GM10266 (cell line): ENCODE measurements around the gene PDE1A.

Source experiments
- DNase-seq: peaks from one replicate; pipeline ENCODE4 v3.0.0; 2012; ENCODE audit errors: extremely low spot score
- CTCF ChIP-seq: IDR thresholded peaks from 2 replicates; pipeline ENCODE4 v1.5.1; 2012; ENCODE audit warnings: mild to moderate bottlenecking, low read depth; ENCODE audit not compliant: control insufficient read depth, insufficient read depth; ENCODE audit errors: missing control alignments

PDE1A gene

GRCh38 chr2:182181381-182181780, 245.5 kb downstream of the PDE1A start:
- DNase-seq = no peak
- TF ChIP-seq CTCF = no peak

- TF ChIP-seq CTCF = no peak
- no peak for DNase-seq
Observed at GRCh38 chr2:182179176-182179575, 247.7 kb downstream of the PDE1A start.

- DNase-seq = no peak
- no peak for TF ChIP-seq CTCF
Observed at GRCh38 chr2:182173944-182174622, 252.8 kb downstream of the PDE1A start.

- TF ChIP-seq CTCF = no peak
- no peak for DNase-seq
Observed at GRCh38 chr2:182170341-182170740, 256.5 kb downstream of the PDE1A start.

GRCh38 chr2:182167882-182168281, 259.0 kb downstream of the PDE1A start:
- no peak for TF ChIP-seq CTCF

GRCh38 chr2:182166841-182167240, 260.0 kb downstream of the PDE1A start:
- no peak for TF ChIP-seq CTCF
- DNase-seq = no peak

More at GRCh38 chr2:182167882-182168281, 259.0 kb downstream of the PDE1A start:
- DNase-seq = no peak

- TF ChIP-seq CTCF = no peak
- no peak for DNase-seq
Observed at GRCh38 chr2:182166406-182166805, 260.4 kb downstream of the PDE1A start.
